Measurements from ENCODE around the gene MRPL23.
A peak's percentile ranks its signal among the peaks of the same experiment; 100 is the strongest.
"Not testable (repeated sequence)": the region's sequence is repeated elsewhere in the genome, so short reads cannot be mapped to it uniquely, and the experiment has no call there.

The MRPL23 gene

DNA sequence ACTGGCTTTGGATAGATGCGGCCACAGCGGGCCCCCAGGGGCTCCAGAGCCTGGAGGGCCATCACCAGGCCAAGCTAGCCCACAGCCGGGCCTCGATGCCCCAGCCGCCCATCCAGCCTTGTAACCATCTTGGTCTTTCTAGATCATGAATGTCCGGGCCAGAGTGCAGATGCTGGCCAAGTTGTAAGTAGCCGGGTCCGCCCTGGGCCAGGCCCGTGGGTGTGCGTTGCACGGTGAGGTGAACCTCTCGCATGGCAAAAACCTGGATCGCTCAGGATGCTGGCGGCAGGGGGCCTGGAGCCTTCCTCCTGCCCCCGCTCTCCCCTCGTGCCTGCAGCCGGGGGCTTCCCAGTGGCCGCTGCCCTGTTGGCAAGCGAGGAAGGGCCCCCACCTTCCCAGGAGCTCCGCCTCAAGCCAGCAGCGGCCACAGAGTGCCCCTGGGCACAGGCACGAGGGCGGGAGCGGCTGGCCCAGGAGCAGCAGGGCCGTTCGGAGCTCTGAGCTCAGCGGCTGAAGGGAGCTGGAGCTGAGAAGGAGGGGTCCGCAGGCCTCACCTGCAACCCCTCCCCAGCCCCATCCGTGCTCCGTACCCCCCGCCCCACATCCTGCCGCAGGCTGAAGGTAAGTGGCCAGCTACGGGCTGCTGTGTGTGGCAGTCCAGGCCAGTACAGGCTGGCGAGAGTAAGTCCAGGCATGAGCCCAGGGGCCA lies 10.9 kb upstream of the MRPL23 start:
- no peaks in the 10 kb centered on the region for H3K9me3 Mint-ChIP-seq
- no peaks in the 10 kb centered on the region for H3K27me3 Mint-ChIP-seq
- H3K4me3 Mint-ChIP-seq = no peak overlapping the region
- no peaks in the 10 kb centered on the region for H3K36me3 Mint-ChIP-seq (ENCODE audit: low read depth)
- DNase-seq = no peak
- H3K4me1 Mint-ChIP-seq (ENCODE audit: low read depth) = peaks cover 8% of the 10 kb centered on the region
- H3K27ac Mint-ChIP-seq = no peak overlapping the region

DNA sequence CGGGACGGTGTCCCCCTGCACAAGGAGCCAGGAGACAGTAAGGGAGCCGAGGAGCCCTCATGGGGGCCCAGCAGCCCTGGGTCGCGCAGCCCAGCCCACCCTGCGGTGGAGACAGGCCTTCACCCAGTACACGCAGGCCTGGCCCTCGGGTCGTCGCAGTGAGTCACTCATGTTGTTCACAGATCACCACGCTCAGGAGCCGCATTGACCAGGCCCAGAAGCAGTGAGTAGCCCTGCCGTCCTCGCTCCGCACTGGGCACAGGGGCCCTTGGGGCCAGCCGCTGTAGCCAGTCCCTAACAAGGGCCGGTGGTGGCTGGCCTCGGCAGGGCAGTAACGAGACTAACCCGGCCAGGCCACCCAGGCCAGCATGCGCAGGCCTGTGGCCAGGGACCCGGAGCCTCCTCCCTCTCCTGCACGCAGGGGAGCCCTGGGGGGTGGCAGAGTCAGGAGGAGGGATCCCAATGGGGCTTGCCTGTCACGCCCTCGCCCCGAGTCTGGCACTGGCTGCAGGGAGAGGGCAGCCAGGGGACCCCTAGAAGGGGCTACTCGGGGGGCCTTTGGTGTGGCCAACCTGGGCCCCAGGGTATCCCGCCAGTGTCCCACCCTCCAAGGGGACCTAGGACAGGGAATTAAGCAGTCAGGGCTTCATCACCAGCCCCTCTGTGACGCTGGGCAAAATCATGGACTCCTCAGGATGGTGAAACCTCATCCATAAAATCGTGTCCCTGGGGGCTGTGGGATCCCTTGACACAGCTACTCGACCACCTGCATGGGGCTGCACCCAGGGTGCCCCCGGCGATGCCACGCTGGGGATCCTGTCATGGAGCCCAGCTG lies 10.1 kb upstream of the MRPL23 start:
- Mint-ChIP-seq H3K4me1 (ENCODE audit: low read depth) (peaks cover 8% of the 10 kb centered on the region), H3K4me3 (no peak overlapping the region), H3K27me3 (no peaks in the 10 kb centered on the region), H3K27ac (no peak overlapping the region), H3K36me3 (ENCODE audit: low read depth) (no peaks in the 10 kb centered on the region), H3K9me3 (no peaks in the 10 kb centered on the region)
- no peak for DNase-seq

DNA sequence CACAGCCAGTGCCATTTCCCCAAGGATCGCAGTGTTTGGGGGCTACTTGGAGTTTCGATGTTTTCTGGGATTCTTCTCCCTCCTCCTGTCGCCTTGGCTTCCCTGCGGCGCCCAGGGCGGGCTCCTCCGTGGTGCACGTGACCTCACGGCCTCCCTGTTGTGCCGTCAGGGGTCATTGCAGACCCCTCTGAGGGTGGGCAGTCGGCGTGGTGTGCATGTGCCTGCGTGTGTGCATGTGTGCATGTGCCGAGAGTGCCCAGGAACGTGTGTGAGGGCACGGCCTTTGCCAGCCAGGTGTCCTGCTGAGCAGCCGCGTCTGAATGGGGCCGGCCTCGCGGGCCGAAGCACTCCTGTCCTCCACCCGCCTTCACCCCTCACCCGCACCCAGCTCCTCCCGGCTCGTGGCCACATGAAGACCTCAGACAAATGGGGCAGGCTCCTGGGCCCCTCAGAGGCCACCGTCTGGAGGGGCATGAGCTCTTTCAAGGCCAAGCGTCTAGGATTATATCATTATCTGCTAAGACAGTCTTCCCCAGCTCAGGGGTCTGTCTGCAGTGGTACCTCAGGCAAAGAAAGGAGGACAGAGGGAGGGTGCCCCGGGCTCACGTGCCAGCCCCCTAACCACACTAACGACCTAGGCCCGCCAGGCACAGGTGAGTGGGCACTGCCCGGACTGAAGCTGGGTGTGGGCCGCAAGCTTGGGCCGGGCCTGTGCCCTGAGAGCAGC lies 9.4 kb upstream of the MRPL23 start:
- H3K27me3 Mint-ChIP-seq = no peaks in the 10 kb centered on the region
- H3K9me3 Mint-ChIP-seq = no peaks in the 10 kb centered on the region
- H3K4me3 Mint-ChIP-seq = no peak overlapping the region
- DNase-seq = no peak
- H3K4me1 Mint-ChIP-seq (ENCODE audit: low read depth) = peaks cover 8% of the 10 kb centered on the region
- H3K27ac Mint-ChIP-seq = no peak overlapping the region
- no peaks in the 10 kb centered on the region for H3K36me3 Mint-ChIP-seq (ENCODE audit: low read depth)

DNA sequence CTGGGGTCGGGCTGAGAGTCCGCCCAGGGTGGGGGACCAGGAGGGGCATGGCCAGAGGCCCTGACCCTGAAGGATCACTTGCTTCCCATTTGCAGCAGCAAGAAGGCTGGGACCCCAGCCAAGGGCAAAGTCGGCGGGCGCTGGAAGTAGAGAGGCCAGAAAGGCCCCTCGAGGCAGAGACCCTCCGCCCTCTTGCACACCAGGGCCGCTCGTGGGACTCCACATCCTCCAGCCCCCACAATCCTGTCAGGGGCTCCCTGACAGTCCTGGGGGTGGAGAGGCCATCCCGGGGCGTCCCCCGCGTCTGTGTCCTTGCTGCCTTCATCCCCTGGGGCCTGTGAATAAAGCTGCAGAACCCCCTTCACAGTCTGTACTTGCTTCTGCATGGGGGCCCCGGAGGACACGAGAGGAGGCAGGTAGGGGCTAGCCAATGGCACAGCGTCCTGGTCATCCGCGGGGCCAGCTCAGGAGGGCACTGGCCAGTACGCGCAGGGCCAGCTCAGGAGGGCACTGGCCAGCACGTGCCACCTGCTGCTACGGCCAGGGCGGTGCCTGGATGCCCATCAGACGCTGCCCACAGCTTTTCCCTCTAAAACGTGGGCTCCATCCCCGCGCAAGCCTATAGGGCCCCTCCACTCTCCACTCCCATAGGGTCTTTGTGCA lies 8.7 kb upstream of the MRPL23 start:
- no peak for DNase-seq
- Mint-ChIP-seq H3K27me3 (no peaks in the 10 kb centered on the region), H3K4me3 (no peak overlapping the region), H3K27ac (no peak overlapping the region), H3K9me3 (no peaks in the 10 kb centered on the region), H3K4me1 (ENCODE audit: low read depth) (peaks cover 8% of the 10 kb centered on the region), H3K36me3 (ENCODE audit: low read depth) (no peaks in the 10 kb centered on the region)

DNA sequence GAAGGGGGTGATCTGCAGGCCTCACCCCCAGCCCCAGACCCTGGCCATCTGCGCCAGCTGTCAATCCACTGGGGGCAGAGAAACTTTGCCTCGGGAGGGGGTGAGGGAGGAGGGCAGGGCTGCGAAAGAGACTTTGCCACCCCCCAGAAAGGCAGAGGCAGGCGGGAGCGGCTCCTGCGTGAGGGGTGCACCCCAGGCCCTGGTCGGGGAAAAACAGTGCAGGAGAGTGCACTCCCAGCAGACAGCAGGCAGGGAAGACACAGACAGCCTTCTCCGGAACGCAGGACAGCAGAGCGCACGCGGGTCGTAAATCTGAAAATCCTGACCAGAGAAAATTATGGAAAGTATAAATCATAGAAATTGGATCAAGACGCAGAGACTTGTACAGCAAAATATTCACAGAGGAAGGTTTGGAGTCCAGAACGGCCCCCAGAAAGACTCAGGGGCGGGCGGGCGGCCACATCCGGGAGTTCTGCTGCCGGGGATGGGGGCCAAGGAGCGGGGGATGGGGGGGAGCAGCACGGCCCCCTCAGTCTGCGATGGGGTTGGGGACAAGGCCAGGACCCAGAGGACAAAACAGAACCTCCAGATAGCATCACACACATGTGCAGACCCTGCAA lies 8.0 kb upstream of the MRPL23 start:
- H3K4me1 Mint-ChIP-seq (ENCODE audit: low read depth) = peaks cover 8% of the 10 kb centered on the region
- no peaks in the 10 kb centered on the region for H3K9me3 Mint-ChIP-seq
- no peak for DNase-seq
- H3K36me3 Mint-ChIP-seq (ENCODE audit: low read depth) = no peaks in the 10 kb centered on the region
- H3K4me3 Mint-ChIP-seq = no peak overlapping the region
- no peak overlapping the region for H3K27ac Mint-ChIP-seq
- H3K27me3 Mint-ChIP-seq = no peaks in the 10 kb centered on the region

DNA sequence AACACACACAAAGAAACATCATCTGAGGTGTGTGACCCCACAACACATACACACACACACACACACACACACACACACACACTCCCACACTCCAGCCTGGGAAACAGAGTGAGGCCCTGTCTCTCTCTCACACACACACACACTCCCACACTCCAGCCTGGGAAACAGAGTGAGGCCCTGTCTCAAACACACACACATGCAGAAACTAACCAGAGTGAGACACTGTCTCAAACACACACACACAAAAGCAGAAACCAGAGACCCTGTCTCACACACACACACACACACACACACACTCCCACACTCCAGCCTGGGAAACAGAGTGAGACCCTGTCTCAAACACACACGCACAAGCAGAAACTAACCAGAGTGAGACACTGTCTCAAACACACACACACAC lies 7.3 kb upstream of the MRPL23 start:
- not testable (repeated sequence) for H3K27me3 Mint-ChIP-seq; H3K4me1 Mint-ChIP-seq (ENCODE audit: low read depth); DNase-seq; H3K36me3 Mint-ChIP-seq (ENCODE audit: low read depth); H3K4me3 Mint-ChIP-seq; H3K9me3 Mint-ChIP-seq
- H3K27ac Mint-ChIP-seq = peak overlapping the region; percentile 60

DNA sequence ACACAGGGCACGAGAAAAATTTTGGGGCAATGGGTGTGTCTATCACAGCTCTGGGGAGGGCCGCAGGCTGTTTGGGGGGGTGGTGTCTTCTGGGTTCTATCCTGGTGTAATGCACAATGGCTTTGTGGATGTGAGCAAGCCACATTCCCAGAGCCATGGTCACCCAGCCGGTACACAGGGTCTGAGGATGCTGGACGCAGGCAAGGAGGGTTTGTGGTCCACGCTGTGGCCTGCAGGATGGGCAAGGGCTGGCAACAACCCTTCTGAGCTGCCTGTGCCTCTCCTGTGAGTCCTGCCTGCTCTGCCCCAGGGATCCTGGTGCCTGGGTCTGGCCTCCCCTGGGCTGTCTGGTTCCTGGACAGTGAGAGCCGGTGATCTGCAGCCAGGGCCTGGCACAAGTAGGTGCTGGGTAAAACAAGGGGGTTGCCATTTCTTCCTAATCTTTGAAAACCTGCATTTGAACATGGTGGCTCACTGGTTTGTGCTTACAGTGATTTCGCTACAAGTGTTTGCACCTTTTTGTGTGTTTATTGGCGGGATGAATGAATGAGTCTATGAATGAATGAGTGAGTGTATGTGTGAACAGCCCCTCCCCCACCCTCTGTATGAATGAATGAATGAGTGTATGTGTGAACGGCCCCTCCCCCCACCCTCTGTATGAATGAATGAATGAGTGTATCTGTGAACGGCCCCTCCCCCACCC lies 4.4 kb upstream of the MRPL23 start:
- Mint-ChIP-seq H3K27ac (no peak overlapping the region), H3K4me1 (ENCODE audit: low read depth) (peaks cover 8% of the 10 kb centered on the region), H3K36me3 (ENCODE audit: low read depth) (no peaks in the 10 kb centered on the region), H3K27me3 (no peaks in the 10 kb centered on the region), H3K4me3 (no peak overlapping the region), H3K9me3 (no peaks in the 10 kb centered on the region)
- no peak for DNase-seq

DNA sequence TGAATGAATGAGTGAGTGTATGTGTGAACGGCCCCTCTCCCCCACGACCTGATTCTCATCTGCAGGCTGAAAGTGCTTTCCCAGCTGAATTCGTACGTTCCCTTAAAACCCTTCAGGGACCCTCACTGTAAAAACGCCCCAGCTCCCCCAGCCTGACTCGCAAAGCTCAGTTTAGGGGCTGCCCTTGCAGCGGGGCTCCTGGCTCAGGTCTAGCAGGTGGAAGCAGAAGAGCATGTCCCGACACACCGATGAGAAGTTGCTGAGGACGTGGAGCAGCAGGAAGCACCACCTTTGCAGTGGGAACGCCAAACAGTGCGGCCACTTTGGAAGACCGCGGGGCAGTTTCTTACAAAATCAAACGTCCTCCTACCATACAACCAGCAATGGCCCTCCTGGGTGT lies 3.6 kb upstream of the MRPL23 start:
- H3K4me3 Mint-ChIP-seq = no peak overlapping the region
- H3K9me3 Mint-ChIP-seq = no peaks in the 10 kb centered on the region
- H3K27me3 Mint-ChIP-seq = no peaks in the 10 kb centered on the region
- H3K36me3 Mint-ChIP-seq (ENCODE audit: low read depth) = no peaks in the 10 kb centered on the region
- DNase-seq = no peak
- no peak overlapping the region for H3K27ac Mint-ChIP-seq
- H3K4me1 Mint-ChIP-seq (ENCODE audit: low read depth) = peaks cover 8% of the 10 kb centered on the region

DNA sequence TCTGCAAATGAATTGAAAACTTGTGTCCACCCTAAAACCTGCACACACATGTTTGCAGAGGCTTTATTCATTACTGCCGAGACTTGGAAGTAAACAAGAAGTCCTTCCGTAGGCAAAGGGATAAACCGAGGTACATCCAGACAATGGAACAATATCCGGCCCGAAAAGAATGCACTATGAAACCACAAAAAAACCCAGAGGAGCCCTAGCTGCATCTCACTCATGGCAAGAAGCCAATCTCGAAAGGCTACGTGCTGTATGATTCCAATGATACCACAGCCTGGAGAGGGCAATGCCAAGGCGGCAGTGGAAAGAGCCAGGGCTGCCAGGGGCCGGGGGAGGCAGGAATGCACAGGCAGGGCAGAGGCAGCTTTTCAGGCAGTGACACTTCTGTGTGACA lies 3.2 kb upstream of the MRPL23 start:
- H3K9me3 Mint-ChIP-seq = no peaks in the 10 kb centered on the region
- DNase-seq = no peak

DNA sequence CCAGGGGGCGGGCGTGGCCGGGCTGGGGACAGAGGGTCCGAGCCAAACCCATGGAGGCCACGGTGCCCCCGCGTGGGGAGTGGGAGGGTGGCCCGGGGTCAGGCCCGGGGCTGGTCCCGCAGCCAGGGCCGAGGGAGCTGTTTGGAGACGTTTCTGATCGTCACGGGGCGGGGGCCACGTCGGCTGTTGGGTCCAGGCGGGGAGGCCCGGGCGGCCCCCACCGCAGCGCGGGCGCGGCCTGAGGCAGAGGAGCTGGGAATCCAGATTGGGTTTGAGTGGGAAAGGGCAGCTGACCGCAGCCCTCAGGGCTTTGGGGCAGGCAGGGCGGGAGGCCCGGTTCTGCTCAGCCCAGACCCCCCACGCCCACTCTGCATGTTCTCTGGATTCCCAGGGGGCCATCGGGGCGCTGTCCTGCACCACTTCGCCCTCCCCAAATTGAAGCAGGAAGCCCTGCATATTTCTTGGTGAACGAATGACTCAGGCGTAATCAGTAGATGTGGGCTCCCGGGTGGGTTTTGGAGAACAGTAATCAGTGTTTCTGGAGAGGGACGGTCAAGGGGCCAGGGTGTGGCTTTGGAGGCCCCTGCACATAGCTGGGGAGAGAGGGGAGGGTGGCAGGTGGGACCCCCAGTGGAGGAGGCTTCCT lies 583 bp downstream of the MRPL23 start:
- Mint-ChIP-seq H3K9me3 (no peaks in the 10 kb centered on the region), H3K36me3 (ENCODE audit: low read depth) (no peaks in the 10 kb centered on the region), H3K4me1 (ENCODE audit: low read depth) (no peaks in the 10 kb centered on the region), H3K4me3 (no peak overlapping the region), H3K27me3 (no peaks in the 10 kb centered on the region), H3K27ac (no peak overlapping the region)
- DNase-seq = no peak

More for the DNA sequence above, 3.2 kb upstream of the MRPL23 start:
- Mint-ChIP-seq H3K4me3 (no peak overlapping the region), H3K4me1 (ENCODE audit: low read depth) (peaks cover 6% of the 10 kb centered on the region), H3K27me3 (no peaks in the 10 kb centered on the region), H3K27ac (no peak overlapping the region), H3K36me3 (ENCODE audit: low read depth) (no peaks in the 10 kb centered on the region)

DNA sequence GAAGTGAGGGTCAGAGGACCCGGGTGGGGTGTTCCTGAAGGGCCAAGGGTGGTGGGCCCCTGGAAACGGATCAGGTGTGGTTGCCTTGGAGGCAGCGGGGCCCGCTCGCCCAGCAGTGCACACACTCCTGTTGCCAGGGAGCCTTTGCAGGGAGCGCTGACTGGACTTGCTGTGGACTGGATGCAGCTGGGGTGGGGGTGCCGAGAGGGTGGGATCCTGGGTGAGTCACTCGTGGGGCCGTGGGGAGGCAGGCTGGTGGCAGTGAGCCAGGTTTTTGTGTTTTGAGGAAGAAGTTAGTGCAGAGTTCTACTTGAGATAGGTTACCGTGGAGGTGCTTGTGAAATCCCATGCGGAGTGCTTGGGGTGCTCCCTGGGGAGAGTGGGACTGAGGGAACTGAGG lies 1.3 kb downstream of the MRPL23 start:
- H3K27ac Mint-ChIP-seq = no peak overlapping the region
- no peak overlapping the region for H3K4me3 Mint-ChIP-seq
- H3K4me1 Mint-ChIP-seq (ENCODE audit: low read depth) = no peaks in the 10 kb centered on the region
- H3K36me3 Mint-ChIP-seq (ENCODE audit: low read depth) = no peaks in the 10 kb centered on the region
- DNase-seq = no peak
- H3K27me3 Mint-ChIP-seq = no peaks in the 10 kb centered on the region
- H3K9me3 Mint-ChIP-seq = no peaks in the 10 kb centered on the region

DNA sequence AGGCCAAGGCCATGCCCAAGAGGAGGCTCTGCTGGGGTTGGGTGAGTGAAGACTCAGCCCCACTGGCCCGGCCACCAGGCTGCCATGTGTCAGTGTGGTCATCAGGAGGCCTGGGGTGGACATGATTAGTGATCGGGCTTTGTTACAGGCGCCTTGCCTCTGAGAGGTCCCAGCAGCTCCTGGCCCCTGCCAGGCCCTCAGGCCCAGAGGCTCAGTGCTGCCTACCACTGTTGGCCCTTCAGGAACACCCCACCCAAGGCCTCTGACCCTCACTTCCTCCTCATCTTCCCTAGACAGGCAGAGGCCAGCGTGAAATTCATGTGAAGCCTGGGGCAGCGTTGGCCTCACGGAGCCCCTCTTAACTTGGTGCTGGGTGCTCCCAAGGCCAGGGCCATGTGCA lies 2.2 kb downstream of the MRPL23 start:
- H3K4me1 Mint-ChIP-seq (ENCODE audit: low read depth) = no peaks in the 10 kb centered on the region
- no peak for DNase-seq
- no peak overlapping the region for H3K4me3 Mint-ChIP-seq
- no peaks in the 10 kb centered on the region for H3K9me3 Mint-ChIP-seq
- no peaks in the 10 kb centered on the region for H3K27me3 Mint-ChIP-seq
- H3K36me3 Mint-ChIP-seq (ENCODE audit: low read depth) = no peaks in the 10 kb centered on the region
- H3K27ac Mint-ChIP-seq = no peak overlapping the region

DNA sequence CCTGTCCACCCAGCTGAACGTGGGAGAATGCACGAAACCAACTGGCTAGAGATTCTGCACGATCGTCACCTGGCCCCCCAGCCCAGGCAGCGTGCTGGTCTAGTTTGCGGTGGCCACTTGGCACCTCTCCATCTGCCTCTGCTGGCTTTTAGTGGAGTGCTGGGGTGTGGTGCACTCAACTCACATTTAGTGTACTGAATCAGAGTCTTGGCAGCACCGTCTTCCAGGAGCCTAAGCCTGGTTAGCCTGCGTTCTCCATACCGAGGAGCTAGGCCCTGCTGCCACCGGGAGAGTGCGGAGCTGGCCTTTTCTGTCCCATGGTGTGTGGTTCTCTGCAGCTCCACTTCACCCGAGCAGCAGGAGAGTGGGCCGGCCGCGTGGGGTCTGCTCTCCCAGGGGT lies 2.8 kb downstream of the MRPL23 start:
- no peaks in the 10 kb centered on the region for H3K36me3 Mint-ChIP-seq (ENCODE audit: low read depth)
- H3K4me3 Mint-ChIP-seq = no peak overlapping the region
- no peak for DNase-seq
- H3K4me1 Mint-ChIP-seq (ENCODE audit: low read depth) = no peaks in the 10 kb centered on the region
- H3K27ac Mint-ChIP-seq = no peak overlapping the region
- H3K9me3 Mint-ChIP-seq = no peaks in the 10 kb centered on the region
- H3K27me3 Mint-ChIP-seq = no peaks in the 10 kb centered on the region
